Measurements from ENCODE around the gene BMX.

Gene BMX

DNA sequence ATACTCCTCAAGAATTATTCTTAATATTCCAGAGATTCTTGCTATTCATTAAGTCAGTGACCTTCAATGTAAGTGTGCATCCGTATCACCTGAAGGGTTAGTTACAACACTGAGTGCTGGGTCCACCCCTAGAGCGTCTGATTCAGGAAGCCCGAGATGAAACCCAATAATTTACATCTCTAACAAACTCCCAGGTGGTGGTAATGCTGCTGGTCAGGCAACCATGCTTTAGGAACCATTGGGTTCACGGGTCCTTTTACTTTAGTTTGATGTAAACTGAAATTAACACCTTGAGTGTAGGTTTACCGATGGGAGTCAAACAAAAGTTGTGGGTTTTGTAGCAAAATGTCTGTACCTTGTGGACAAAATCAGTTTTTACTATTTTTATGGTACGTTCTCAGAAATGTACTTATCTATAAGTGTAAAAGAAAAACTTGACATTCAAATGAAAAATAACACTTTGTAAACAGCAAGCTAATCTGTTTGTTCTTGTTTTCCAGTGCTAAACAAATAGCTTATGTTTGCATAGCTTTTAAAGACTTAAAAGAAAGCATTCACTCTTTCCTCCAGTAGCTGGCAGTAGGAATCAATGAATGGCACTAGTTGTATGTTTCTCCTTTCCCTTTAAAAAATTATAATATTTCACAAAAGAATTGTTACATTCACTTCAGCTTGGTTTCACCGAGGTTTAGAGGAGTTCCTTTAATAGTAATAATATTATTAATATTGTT, 67.4 kb downstream of the BMX start:
- DNase-seq (ENCODE audit: low read depth in 2 of 3, low spot score in 1 of 3): no peak

DNA sequence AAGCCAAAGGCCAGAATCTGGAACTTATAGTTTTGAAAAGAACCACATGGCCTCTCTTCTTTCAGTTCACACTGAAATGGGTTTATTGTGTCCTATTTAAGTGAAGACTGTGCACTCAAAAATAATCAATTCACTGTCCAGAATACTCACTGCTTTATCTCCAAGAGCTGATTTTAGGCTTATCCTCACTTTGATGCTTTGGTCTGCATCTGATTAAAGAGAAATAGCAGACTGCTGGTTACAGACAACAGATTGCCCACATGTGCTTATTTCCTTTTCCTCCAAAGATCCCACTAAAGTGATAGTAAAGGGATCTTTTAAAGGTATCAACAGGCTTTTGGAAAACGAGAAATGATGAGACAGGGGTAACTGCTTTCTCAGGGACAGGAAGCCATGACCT, 69.5 kb downstream of the BMX start:
- DNase-seq (ENCODE audit: low read depth in 2 of 3, low spot score in 1 of 3): no peak

DNA sequence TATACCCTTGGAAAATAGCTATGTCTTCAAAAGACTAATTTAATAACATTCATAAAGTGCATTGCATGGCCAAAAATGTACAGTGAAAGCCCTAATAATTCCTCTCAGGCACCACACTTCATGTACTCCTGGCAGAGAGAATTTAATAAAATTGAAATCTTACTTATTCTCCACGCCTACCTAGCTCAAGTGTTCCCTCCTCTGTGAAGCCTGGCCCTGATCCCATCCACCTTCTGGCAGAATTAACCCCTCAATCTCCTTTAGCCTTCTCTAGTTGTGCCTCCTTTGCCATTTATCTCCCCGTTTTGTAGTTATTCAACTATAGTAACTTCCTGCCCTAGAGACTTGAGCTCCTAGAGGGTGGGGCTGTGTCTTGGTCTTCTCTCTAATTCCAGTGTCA, 73.4 kb downstream of the BMX start:
- DNase-seq (ENCODE audit: low read depth in 2 of 3, low spot score in 1 of 3): no peak

DNA sequence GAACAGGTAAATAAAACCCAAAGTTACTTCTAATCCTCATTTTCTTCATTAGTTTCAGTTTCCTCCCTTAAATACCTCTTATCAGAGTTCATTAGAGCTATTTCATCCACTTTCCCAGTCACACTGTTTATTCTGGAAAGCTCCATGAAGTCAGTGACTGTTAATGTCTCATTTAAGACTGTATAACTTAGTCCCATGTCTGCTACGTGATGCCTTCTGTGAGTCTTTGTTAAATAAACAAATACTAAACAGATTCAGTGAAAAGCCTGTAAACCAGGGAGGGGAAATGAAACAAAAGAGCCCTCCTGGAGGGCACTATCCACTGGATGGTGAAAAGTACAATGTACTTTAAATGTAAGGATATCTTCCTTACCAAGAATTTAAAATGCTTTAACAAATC, 75.4 kb downstream of the BMX start:
- DNase-seq (ENCODE audit: low read depth in 2 of 3, low spot score in 1 of 3): no peak

DNA sequence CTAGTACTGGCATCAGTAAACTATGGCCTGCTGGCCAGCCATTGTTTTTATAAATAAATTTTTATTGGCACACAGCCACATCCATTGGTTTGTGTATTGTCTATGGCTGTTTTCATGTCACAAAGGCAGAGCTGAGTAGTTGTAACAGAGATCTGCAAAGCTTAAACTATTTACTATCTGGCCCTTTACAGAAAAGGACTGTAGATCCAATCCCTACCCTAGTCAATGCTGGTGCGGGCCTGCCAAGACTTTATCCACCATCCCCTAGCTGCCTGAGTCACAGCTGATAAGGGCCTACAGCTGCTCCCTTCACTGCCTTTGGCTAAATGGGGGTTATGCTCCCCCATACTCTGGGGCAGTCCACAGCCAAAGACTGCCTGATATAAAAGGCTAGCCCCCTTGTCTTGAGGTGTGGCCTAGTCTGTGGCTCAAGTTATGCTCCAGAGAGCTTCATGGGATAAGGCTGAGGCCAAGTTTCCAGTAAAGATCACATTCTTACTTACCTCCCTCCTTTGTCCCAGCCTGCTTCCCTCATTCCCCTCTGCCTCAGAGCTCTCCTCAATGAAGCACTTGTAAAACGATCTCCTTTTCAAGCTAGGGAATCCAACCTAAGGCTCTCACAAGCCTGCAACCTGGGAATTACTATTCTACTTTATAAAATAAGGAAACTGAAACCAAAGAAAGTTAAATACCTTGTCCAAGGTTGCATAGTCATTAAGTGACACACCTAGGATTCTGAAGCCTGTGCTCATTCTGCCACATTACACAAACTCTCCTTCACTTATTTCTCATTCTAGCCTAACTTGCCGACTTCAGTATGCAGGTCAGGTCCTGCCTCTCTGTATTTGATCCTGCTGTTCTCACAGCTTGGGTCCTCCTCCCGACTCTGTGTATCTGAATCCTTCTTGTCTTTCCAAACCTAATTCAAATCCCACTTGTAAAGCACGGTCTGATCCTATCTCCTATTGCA, 79.5 kb downstream of the BMX start:
- DNase-seq (ENCODE audit: low read depth in 2 of 3, low spot score in 1 of 3): no peak

DNA sequence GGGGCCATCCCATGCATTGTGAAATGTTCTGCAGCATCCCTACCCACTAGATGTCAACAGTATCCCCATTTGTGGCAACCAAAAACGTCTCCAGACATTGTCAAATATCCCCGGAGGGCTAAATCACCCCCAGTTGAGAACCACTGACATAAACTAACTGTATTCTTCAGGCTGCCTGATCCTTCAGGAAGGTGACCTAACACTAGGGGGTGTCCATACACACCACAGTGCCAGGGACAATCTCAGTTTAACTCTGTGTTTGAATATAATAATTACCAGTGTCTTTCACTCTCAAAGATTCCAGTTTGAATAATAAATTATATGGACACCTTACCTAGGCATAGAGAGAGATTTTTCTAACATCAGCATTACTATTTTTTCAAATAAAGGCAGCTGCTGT, 93.8 kb downstream of the BMX start:
- DNase-seq (ENCODE audit: low read depth in 2 of 3, low spot score in 1 of 3): no peak

DNA sequence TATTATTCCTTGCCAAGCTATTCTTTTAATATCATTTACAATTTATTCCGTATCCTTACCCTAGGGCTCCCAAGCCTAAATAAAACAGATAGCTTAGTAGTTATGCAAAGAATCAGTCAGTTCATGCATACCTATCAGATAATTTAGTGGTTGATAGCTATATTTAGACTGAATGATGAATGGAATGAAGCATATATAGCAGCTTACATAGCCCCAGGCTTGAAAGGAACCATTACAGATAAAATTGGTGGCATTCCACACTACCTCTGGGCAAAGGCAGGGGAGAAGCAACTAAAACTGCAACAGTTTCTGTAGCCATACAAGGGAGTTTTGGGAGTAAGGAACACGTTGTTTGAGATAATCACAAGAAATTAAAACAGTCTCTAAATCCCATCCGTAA, 97.4 kb downstream of the BMX start:
- DNase-seq (ENCODE audit: low read depth in 2 of 3, low spot score in 1 of 3): no peak

DNA sequence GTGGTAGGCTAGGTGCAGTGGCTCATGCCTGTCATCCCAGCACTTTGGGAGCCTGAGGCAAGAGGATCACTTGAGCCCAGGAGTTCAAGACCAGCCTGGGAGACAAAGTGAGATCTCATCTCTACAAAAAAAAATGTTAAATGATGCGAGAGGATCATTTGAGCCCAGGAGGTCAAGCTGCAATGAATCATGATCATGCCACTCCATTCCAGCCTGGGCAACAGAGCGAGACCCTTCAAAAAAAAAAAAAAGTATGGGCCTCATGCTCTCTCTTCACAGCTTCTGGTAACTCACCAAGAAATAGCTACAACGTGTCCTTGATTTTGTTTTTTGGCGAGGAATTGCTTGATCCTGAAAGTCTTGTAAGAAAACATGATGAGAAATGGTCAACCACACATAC, 98.9 kb downstream of the BMX start:
- no peak for DNase-seq (ENCODE audit: low read depth in 2 of 3, low spot score in 1 of 3)

DNA sequence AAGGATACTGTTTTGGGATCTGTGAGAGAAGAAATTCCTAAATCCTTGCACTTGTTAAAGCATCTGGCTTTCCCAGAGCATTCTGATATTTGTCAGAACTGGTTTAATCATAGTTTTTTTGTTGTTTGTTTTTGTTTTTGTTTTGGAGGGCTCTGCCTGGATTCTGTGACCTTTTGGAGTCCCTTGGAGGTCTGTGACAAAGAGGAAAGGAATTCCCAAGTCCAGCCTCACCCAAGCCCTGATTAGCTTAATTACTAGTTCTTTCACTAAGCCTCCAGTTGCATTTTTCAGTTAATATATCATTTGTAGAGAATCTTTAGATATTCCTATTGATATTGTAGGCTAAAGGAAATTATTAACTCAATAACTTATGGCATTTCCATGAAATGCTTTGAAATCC, 99.4 kb downstream of the BMX start:
- no peak for DNase-seq (ENCODE audit: low read depth in 2 of 3, low spot score in 1 of 3)

DNA sequence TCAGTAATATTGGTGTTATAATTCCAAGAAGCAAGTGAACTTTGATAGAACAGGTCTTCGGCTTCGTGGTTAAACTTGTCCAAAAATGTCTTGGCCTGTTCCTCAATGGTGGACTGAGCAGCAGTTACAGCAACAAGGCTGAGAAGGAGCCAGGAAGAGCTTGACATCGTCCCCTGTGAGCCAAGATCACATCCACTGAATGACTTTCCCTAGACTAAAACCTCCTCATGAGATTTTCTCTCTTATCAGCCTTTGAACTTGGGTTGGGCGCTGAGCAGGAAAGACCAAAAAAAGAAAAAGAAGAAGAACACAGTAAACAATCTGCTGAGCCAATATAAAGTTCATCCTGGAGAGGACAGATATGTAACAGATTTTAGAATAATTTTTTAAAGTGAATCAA, 100.1 kb downstream of the BMX start, which contains the start of gene ACE2:
ACE2 (minus strand) TSS at position 216 of the 400 bp plus-strand sequence; CDS start at position 167, 49 bp downstream.
- DNase-seq (ENCODE audit: low read depth in 2 of 3, low spot score in 1 of 3): no peak

DNA sequence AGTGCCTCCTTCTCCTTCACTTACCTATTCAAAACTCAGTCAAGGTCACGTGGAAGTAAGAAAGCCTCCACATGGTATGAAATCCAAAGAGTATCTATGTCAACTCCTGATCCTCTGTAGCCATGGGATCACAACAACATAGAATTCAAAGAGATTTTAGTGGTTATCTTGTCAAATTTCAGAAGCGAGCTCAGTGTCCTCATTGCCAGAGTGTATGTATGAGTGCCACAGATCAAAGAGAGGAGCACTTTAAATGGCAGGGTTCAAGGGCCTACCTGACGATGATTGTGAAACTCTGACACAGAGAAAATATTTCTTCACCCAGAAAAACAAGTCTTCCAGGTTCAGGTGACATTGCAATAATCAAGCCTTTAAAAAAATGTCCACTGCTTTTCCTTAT, 101.3 kb downstream of the BMX start:
- no peak for DNase-seq (ENCODE audit: low read depth in 2 of 3, low spot score in 1 of 3)

DNA sequence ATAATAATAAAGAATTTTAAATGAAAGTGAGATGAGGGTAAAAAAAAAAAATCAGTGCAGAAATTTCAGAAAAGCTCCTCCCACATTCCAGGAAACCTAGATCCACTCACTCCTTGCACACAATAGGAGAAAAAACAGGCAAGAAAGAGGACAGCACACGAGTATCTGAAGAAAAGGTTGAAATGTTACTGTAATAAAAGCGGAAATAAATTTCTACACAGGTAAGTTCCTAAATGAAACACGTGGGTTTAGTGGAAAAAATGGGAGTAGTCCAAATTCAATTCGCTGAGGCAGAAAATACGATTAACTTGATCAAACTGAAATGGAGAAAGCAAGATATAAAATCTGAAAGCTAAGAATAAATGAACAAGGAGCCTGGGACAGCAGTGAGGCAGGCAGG, 102.2 kb downstream of the BMX start:
- no peak for DNase-seq (ENCODE audit: low read depth in 2 of 3, low spot score in 1 of 3)

DNA sequence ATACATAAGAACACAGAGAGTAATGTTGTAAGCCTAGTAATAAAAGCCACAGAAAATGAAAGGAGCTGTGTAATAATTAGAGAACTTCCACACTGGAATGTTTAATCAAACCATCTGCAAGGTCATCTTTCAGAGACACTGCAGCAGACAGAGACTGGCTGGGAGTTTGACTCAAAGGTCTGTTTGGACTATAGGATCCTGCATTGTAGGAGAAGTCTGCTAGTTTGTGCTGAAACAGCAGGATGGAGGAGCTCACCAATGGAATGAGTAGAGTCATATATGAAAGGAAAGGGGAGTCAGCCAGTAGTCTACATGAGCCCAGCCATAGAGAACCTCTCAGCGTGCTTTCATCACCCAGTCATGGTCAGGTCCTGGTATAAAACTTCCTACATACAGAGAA, 104.6 kb downstream of the BMX start:
- DNase-seq (ENCODE audit: low read depth in 2 of 3, low spot score in 1 of 3): no peak

Data from stimulated activated CD4-positive, alpha-beta T cell treated with anti-CD3 and anti-CD28 coated beads, Interleukin-12 subunit alpha, Interleukin-12 subunit beta, amount 100 ng/mL, for 48 hours (primary cell).